Measurements from ENCODE around the gene CCND2.
"Not testable (repeated sequence)": the region's sequence is repeated elsewhere in the genome, so short reads cannot be mapped to it uniquely, and the experiment has no call there.

CCND2 gene

DNA sequence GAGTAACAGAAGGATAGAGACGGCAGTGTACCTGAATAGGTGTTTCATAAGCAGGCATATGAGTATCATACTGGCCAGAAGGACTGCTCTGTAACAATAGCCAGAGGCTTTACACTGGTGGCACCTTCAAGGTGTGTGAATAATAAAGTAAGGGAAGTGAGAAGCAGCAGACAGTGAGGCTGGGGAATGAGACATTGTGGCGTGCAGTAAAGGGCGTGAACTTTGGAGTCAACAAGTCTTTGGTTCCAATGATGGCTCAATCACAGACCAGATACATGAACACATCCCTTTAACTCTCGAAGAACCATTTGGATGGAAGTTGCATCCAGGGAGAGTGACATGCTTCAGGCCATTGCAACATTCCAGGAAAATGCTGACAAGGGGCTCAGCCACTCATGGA, 32.0 kb upstream of the CCND2 start:
- no peaks in the 10 kb centered on the region for H3K4me1 ChIP-seq (ENCODE audit: control insufficient read depth, insufficient read depth, low read length, poor library complexity, severe bottlenecking)
- no peak overlapping the region for H3K4me3 ChIP-seq (ENCODE audit: insufficient read depth, low read depth, low read length, poor library complexity, severe bottlenecking)
- H3K27ac ChIP-seq (ENCODE audit: insufficient read depth, low read length, poor library complexity, severe bottlenecking) = no peak overlapping the region
- no peaks in the 10 kb centered on the region for H3K36me3 ChIP-seq (ENCODE audit: control insufficient read depth, insufficient read depth, low read length)
- no peaks in the 10 kb centered on the region for H3K9me3 ChIP-seq (ENCODE audit: control insufficient read depth, low read length)
- DNase-seq = no peak
- no peaks in the 10 kb centered on the region for H3K27me3 ChIP-seq (replicated peaks; ENCODE audit: control insufficient read depth, insufficient read depth, low read length, poor library complexity, severe bottlenecking)

DNA sequence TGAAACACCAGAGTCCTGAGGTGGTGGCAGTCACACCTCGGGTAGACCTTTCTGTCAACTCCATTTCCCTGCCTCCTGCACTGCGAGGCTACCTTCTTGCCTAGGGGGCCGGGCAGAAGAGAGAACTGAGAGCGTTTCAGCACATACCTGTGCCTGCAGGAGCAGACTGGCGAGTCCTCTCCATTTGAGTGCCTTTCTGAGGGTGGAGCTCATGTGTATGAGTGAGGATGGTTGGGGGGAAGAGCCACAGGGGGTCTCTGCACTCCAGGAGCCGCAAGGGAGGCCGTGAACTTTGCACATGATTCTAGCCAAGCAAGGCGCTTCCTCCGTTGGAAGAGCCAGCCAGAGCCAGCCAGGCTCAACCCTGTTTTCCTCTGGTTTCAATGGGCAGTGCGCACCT, 31.0 kb upstream of the CCND2 start:
- DNase-seq = no peak
- Histone ChIP-seq H3K4me3 (ENCODE audit: insufficient read depth, low read depth, low read length, poor library complexity, severe bottlenecking) (no peak overlapping the region), H3K9me3 (ENCODE audit: control insufficient read depth, low read length) (no peaks in the 10 kb centered on the region), H3K27me3 (replicated peaks; ENCODE audit: control insufficient read depth, insufficient read depth, low read length, poor library complexity, severe bottlenecking) (no peaks in the 10 kb centered on the region), H3K4me1 (ENCODE audit: control insufficient read depth, insufficient read depth, low read length, poor library complexity, severe bottlenecking) (no peaks in the 10 kb centered on the region), H3K27ac (ENCODE audit: insufficient read depth, low read length, poor library complexity, severe bottlenecking) (no peak overlapping the region), H3K36me3 (ENCODE audit: control insufficient read depth, insufficient read depth, low read length) (no peaks in the 10 kb centered on the region)

DNA sequence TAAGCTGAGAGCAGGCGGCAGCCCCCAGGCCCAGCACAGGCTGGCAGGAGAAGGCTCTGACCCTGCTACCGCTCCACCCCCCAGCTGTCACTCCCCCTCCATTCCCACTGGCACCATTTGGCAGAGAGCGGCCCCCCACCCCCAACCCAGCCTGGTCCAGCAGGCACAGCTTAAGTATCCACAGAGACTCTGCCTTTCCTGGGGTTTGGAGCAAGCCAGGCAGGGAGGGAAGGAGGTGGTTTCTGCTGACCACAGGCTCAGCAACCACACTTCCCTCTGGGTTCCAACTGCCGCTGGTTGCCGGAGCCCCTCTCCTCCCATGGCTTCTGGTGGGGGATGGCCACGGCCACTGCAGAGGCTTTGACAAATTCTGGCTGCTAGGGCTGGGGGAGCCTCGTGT, 30.5 kb upstream of the CCND2 start:
- no peaks in the 10 kb centered on the region for H3K36me3 ChIP-seq (ENCODE audit: control insufficient read depth, insufficient read depth, low read length)
- no peaks in the 10 kb centered on the region for H3K27me3 ChIP-seq (replicated peaks; ENCODE audit: control insufficient read depth, insufficient read depth, low read length, poor library complexity, severe bottlenecking)
- no peaks in the 10 kb centered on the region for H3K9me3 ChIP-seq (ENCODE audit: control insufficient read depth, low read length)
- no peak for DNase-seq
- no peak overlapping the region for H3K27ac ChIP-seq (ENCODE audit: insufficient read depth, low read length, poor library complexity, severe bottlenecking)
- H3K4me3 ChIP-seq (ENCODE audit: insufficient read depth, low read depth, low read length, poor library complexity, severe bottlenecking) = no peak overlapping the region
- H3K4me1 ChIP-seq (ENCODE audit: control insufficient read depth, insufficient read depth, low read length, poor library complexity, severe bottlenecking) = no peaks in the 10 kb centered on the region

DNA sequence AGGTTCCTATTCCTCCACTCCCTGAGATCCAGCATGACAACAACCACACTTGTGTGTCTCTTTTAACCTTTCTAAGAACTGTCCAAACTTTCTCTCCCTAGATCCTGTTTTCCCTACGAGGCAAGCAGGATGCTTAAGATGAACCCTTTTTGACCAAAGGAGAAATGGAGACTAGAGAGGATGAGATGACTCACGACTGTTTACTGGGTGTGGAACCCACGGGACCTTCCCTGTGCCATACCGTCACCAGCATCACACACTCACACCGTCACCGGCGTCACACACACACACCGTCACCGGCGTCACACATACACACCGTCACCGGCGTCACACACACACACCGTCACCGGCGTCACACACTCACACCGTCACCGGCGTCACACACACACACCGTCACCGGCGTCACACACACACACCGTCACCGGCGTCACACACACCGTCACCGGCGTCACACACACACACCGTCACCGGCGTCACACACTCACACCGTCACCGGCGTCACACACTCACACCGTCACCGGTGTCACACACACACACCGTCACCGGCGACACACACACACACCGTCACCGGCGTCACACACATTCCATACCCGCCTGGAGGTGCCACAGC, 30.0 kb upstream of the CCND2 start:
- H3K27me3 ChIP-seq (replicated peaks; ENCODE audit: control insufficient read depth, insufficient read depth, low read length, poor library complexity, severe bottlenecking); DNase-seq; H3K27ac ChIP-seq (ENCODE audit: insufficient read depth, low read length, poor library complexity, severe bottlenecking); H3K36me3 ChIP-seq (ENCODE audit: control insufficient read depth, insufficient read depth, low read length); H3K4me3 ChIP-seq (ENCODE audit: insufficient read depth, low read depth, low read length, poor library complexity, severe bottlenecking); H3K9me3 ChIP-seq (ENCODE audit: control insufficient read depth, low read length); H3K4me1 ChIP-seq (ENCODE audit: control insufficient read depth, insufficient read depth, low read length, poor library complexity, severe bottlenecking): not testable (repeated sequence)

DNA sequence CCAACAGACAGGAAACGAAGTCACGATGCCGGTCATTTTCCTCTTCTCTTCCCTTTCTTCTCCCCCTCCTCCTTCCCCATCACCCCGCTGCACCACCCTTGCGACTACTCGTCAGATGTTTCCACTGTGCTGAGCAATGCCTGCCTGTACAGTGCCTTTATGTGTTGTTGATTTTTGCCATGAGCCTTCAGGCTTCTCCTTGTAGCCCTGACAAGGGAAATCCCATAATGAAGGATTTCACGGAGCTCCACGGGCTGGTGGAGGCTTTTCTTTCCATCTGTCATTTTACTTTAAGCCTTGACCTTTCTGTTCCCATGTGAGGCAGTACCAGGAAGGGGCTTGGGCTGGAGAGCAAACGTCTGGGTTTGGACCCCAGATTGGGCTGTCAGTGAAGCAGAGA, 28.7 kb upstream of the CCND2 start:
- no peaks in the 10 kb centered on the region for H3K4me1 ChIP-seq (ENCODE audit: control insufficient read depth, insufficient read depth, low read length, poor library complexity, severe bottlenecking)
- H3K36me3 ChIP-seq (ENCODE audit: control insufficient read depth, insufficient read depth, low read length) = no peaks in the 10 kb centered on the region
- H3K4me3 ChIP-seq (ENCODE audit: insufficient read depth, low read depth, low read length, poor library complexity, severe bottlenecking) = no peak overlapping the region
- no peaks in the 10 kb centered on the region for H3K27me3 ChIP-seq (replicated peaks; ENCODE audit: control insufficient read depth, insufficient read depth, low read length, poor library complexity, severe bottlenecking)
- no peaks in the 10 kb centered on the region for H3K9me3 ChIP-seq (ENCODE audit: control insufficient read depth, low read length)
- H3K27ac ChIP-seq (ENCODE audit: insufficient read depth, low read length, poor library complexity, severe bottlenecking) = no peak overlapping the region
- DNase-seq = no peak

DNA sequence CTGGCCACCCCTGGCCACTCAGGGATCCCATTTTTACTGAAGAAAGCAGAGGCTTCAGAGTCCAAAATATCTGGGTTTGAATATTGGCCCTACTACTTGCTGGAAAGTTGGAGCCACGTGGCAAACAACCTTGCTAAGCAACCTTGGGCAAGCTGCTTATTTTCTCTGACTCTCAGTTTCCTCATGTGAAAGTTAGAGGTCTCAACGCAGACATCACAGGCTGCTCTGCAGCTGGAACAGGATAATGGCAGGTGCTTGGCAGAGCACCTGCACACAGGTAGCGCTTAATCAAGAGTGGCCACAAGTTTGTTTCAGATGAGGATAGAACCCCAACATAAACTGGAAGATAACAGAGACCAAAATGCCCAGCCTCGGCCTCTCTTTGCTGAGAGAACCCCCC, 28.1 kb upstream of the CCND2 start:
- no peaks in the 10 kb centered on the region for H3K4me1 ChIP-seq (ENCODE audit: control insufficient read depth, insufficient read depth, low read length, poor library complexity, severe bottlenecking)
- H3K36me3 ChIP-seq (ENCODE audit: control insufficient read depth, insufficient read depth, low read length) = no peaks in the 10 kb centered on the region
- H3K9me3 ChIP-seq (ENCODE audit: control insufficient read depth, low read length) = no peaks in the 10 kb centered on the region
- DNase-seq = no peak
- H3K4me3 ChIP-seq (ENCODE audit: insufficient read depth, low read depth, low read length, poor library complexity, severe bottlenecking) = no peak overlapping the region
- no peaks in the 10 kb centered on the region for H3K27me3 ChIP-seq (replicated peaks; ENCODE audit: control insufficient read depth, insufficient read depth, low read length, poor library complexity, severe bottlenecking)
- H3K27ac ChIP-seq (ENCODE audit: insufficient read depth, low read length, poor library complexity, severe bottlenecking) = no peak overlapping the region

DNA sequence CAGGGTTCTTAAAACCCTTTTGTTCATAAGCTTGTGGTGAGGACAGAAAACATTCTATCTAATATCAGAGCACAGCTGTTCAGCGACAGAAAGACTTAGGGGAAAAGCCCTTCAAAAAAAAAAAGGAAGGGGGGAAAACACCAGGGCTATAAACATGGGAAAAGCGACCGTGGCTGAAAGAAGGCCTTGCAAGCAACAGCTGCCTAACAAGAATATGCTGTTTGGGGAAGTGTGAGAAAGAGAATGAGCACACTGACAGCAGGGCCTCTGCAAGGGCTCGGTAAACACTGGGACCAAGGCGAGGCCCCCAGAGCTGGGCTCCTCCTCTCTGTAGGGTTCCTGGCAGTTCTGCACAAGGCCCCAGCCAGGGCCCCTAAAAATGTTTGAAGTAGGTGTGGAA, 27.4 kb upstream of the CCND2 start:
- H3K4me1 ChIP-seq (ENCODE audit: control insufficient read depth, insufficient read depth, low read length, poor library complexity, severe bottlenecking) = no peaks in the 10 kb centered on the region
- H3K4me3 ChIP-seq (ENCODE audit: insufficient read depth, low read depth, low read length, poor library complexity, severe bottlenecking) = no peak overlapping the region
- H3K36me3 ChIP-seq (ENCODE audit: control insufficient read depth, insufficient read depth, low read length) = no peaks in the 10 kb centered on the region
- no peak overlapping the region for H3K27ac ChIP-seq (ENCODE audit: insufficient read depth, low read length, poor library complexity, severe bottlenecking)
- H3K9me3 ChIP-seq (ENCODE audit: control insufficient read depth, low read length) = no peaks in the 10 kb centered on the region
- H3K27me3 ChIP-seq (replicated peaks; ENCODE audit: control insufficient read depth, insufficient read depth, low read length, poor library complexity, severe bottlenecking) = no peaks in the 10 kb centered on the region
- no peak for DNase-seq

DNA sequence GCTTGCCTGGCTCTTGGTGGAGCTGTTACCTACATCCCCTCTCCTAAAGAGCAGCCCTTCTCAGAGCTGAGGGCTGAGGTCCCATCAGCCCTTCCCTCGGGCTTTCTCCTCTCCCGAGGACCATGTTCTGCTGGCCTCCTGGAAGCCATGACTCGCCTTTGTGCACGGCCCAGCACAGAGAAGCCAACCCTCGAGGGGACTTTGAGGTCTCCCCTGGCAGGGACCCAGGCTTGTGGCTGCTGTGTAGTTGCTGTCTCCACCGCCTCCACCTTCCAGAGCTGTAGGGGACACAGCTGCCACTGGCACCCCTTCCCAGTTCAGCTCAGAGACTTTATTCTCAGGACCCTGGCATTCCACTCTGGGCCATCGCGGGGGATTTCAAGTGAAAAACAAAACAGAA, 22.9 kb upstream of the CCND2 start:
- DNase-seq = no peak
- Histone ChIP-seq H3K9me3 (ENCODE audit: control insufficient read depth, low read length) (no peaks in the 10 kb centered on the region), H3K27ac (ENCODE audit: insufficient read depth, low read length, poor library complexity, severe bottlenecking) (no peak overlapping the region), H3K4me3 (ENCODE audit: insufficient read depth, low read depth, low read length, poor library complexity, severe bottlenecking) (no peak overlapping the region), H3K4me1 (ENCODE audit: control insufficient read depth, insufficient read depth, low read length, poor library complexity, severe bottlenecking) (no peaks in the 10 kb centered on the region), H3K27me3 (replicated peaks; ENCODE audit: control insufficient read depth, insufficient read depth, low read length, poor library complexity, severe bottlenecking) (no peaks in the 10 kb centered on the region), H3K36me3 (ENCODE audit: control insufficient read depth, insufficient read depth, low read length) (no peaks in the 10 kb centered on the region)

DNA sequence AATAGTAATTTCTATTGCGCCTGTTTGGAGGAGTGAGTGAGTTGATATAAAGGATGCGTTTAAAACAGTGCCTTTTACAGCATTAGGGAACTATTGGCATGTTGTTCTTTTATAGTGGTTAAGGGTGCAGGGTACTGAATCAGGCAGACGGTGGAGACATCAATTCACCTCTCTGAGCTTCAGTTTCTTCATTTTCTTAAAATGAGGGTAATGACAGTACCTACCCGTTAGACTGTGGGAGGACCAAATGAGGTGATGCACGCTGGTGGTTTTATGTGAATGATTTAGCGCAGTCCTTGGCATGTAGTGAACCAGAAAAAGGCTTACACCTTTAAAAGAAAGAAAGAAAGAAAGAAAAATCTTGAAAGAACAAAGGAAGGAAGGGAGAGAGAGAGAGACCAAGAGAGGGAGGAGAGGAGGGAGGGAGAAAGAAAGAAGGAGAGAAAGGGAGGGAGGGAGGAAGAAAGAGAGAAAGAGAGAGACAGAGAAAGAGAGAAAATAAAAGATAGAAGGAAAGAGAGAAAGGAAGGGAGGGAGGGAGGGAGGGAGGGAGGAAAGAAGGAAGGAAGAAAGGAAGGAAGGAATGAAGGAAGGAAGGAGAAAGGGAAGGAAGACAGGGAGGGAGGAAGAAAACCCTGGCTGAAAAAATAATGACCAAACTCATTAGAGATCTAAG, 22.2 kb upstream of the CCND2 start:
- no peak for DNase-seq
- Histone ChIP-seq H3K27ac (ENCODE audit: insufficient read depth, low read length, poor library complexity, severe bottlenecking) (no peak overlapping the region), H3K9me3 (ENCODE audit: control insufficient read depth, low read length) (no peaks in the 10 kb centered on the region), H3K4me1 (ENCODE audit: control insufficient read depth, insufficient read depth, low read length, poor library complexity, severe bottlenecking) (no peaks in the 10 kb centered on the region), H3K36me3 (ENCODE audit: control insufficient read depth, insufficient read depth, low read length) (no peaks in the 10 kb centered on the region), H3K27me3 (replicated peaks; ENCODE audit: control insufficient read depth, insufficient read depth, low read length, poor library complexity, severe bottlenecking) (no peaks in the 10 kb centered on the region), H3K4me3 (ENCODE audit: insufficient read depth, low read depth, low read length, poor library complexity, severe bottlenecking) (no peak overlapping the region)

DNA sequence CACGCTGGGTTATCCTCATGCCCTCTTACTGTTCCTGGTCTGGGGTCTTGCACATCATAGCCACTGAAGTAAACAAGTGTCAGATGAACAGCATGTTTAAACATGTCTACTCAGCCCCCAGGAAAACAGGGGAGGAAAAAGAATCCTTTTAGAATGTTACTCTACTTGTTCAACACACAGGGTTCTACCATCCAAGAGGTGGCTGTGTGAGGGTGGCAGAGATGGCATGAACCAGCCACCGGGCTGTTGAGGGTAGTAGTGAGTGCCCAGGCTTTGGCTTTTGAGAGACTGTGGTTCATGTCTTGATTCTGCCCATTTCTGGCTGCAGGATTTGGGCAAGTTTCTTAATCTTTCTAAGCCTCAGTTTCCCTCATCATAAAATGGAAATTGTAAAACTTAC, 21.6 kb upstream of the CCND2 start:
- no peaks in the 10 kb centered on the region for H3K9me3 ChIP-seq (ENCODE audit: control insufficient read depth, low read length)
- no peak overlapping the region for H3K4me3 ChIP-seq (ENCODE audit: insufficient read depth, low read depth, low read length, poor library complexity, severe bottlenecking)
- DNase-seq = no peak
- no peaks in the 10 kb centered on the region for H3K4me1 ChIP-seq (ENCODE audit: control insufficient read depth, insufficient read depth, low read length, poor library complexity, severe bottlenecking)
- H3K27me3 ChIP-seq (replicated peaks; ENCODE audit: control insufficient read depth, insufficient read depth, low read length, poor library complexity, severe bottlenecking) = no peaks in the 10 kb centered on the region
- no peaks in the 10 kb centered on the region for H3K36me3 ChIP-seq (ENCODE audit: control insufficient read depth, insufficient read depth, low read length)
- H3K27ac ChIP-seq (ENCODE audit: insufficient read depth, low read length, poor library complexity, severe bottlenecking) = no peak overlapping the region
